ENCODE measurements around the gene NINL.

DNA sequence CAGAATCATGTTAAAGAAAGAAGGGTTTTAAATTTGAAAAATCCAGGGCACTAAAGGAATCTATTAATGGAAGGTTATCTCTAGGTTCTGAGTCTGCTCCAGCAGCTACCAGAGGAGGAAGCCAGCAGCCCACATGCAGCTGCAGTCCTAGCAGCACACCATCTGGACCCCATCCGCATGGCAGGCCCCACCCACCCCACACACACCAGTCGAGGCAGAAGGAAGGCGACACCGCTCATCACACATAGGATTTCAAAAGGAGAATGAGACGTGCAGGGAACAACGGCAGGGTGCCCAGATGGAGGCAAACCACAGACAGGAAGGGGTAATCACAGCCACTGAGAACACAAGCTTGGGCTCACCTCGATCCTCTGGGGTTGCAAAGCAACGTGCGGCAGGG is 99.0 kb downstream of the NINL start:
- TF ChIP-seq, protein P1, sequence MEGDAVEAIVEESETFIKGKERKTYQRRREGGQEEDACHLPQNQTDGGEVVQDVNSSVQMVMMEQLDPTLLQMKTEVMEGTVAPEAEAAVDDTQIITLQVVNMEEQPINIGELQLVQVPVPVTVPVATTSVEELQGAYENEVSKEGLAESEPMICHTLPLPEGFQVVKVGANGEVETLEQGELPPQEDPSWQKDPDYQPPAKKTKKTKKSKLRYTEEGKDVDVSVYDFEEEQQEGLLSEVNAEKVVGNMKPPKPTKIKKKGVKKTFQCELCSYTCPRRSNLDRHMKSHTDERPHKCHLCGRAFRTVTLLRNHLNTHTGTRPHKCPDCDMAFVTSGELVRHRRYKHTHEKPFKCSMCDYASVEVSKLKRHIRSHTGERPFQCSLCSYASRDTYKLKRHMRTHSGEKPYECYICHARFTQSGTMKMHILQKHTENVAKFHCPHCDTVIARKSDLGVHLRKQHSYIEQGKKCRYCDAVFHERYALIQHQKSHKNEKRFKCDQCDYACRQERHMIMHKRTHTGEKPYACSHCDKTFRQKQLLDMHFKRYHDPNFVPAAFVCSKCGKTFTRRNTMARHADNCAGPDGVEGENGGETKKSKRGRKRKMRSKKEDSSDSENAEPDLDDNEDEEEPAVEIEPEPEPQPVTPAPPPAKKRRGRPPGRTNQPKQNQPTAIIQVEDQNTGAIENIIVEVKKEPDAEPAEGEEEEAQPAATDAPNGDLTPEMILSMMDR (IDR thresholded peaks at IDR 0.05), result no peak
- TF ChIP-seq POLR2A (IDR thresholded peaks at IDR 0.05), result no peak
